Ureter (tissue), 1 donor: ENCODE measurements around the gene TBC1D8. TPM values are rescaled to one million over a fixed set of nuclear protein-coding genes. Genes with fewer than 3 reads are reported as not detected.

Source experiments
- total RNA-seq: library from RNA; stranded (reverse); gene quantifications from one replicate; pipeline ENCODE4 v1.2.4, GENCODE V29; 2023
- donor health status: DM: yes; HTN: yes; CAD: no.

The TBC1D8 gene
- total RNA-seq, 1 donor from 2014 or later, result 69.1 TPM

Other genes with a start within 250 kb of the TBC1D8 start
- 1,638 TPM for gene RPL31, start 149.1 kb downstream of the TBC1D8 start, total RNA-seq
- gene CNOT11, start 101.5 kb upstream of the TBC1D8 start, total RNA-seq, result 71.3 TPM
- gene RNF149, start 157.3 kb upstream of the TBC1D8 start, total RNA-seq, result 97.3 TPM
- 1.8 TPM for gene CREG2, start 236.1 kb upstream of the TBC1D8 start, total RNA-seq